Gastrocnemius medialis (tissue), 4 donors: ENCODE data around the gene YIF1A.

ENCODE experiments used
- CTCF ChIP-seq, 5 experiments: fragments of 450-650 bp in 3 of 5; fragments of 200-600 bp in 2 of 5; sonication (generic) in 2 of 5; IDR thresholded peaks in 4 of 5; conservative IDR thresholded peaks in 1 of 5; 1 replicate in 4 of 5; 2 replicates in 1 of 5; pipeline ENCODE4 v1.5.1; 2016 to 2019; ENCODE audit warnings: antibody characterized with exemption in 5 of 5, mild to moderate bottlenecking in 3 of 5, moderate library complexity in 3 of 5
- POLR2A ChIP-seq, 2 donors: fragments of 450-650 bp; IDR thresholded peaks; one replicate each; pipeline ENCODE4 v1.6.1; 2017; ENCODE audit warnings: antibody characterized with exemption in 2 of 2, mild to moderate bottlenecking in 2 of 2, moderate library complexity in 2 of 2

GRCh38 chr11:66329165-66329673 is 40.3 kb upstream of the YIF1A start:
- TF ChIP-seq CTCF (IDR thresholded peaks at IDR 0.05 in 4 of 5, conservative IDR thresholded peaks at IDR 0.05 in 1 of 5) (no peak), POLR2A (IDR thresholded peaks at IDR 0.05) (no peak)
